ENCODE results near the gene C11orf21. TPM values are rescaled to one million over a fixed set of nuclear protein-coding genes. Genes with fewer than 3 reads are reported as not detected.

C11orf21 gene
- total and polyA plus RNA-seq, 9 of the 15 experiments (the other 6 are each of a cell fraction or from before 2014, with no cell fraction given), result 0.10 to 2.6 (median 2.0) TPM

GRCh38 chr11:2250041-2250440, 51.7 kb downstream of the C11orf21 start:
- TF ChIP-seq MTA2 (IDR thresholded peaks at IDR 0.05; ENCODE audit: low read depth) (no peak), PHB2 (IDR thresholded peaks at IDR 0.05; ENCODE audit: low read depth) (no peak), RBM25 (IDR thresholded peaks at IDR 0.05; ENCODE audit: low read depth, low read length, severe bottlenecking) (no peak), TOE1 (IDR thresholded peaks at IDR 0.05; ENCODE audit: borderline replicate concordance) (no peak), TOE1 (CRISPR knock-in tag; IDR thresholded peaks at IDR 0.05; ENCODE audit: borderline replicate concordance, low read depth) (no peak), MYBL2 (IDR thresholded peaks at IDR 0.05; ENCODE audit: low read depth) (no peak), MYBL2 (CRISPR knock-in tag; IDR thresholded peaks at IDR 0.05; ENCODE audit: borderline replicate concordance) (no peak), ZNF277 (CRISPR knock-in tag; IDR thresholded peaks at IDR 0.05; ENCODE audit: borderline replicate concordance) (no peak)
- intact Hi-C loops (cut with micrococcal nuclease) (no loop called here), in situ Hi-C loops (cut with MboI) (no loop called here)
- no peak for DNase-seq (ENCODE audit: extremely low read depth in 1 of 4, low spot score in 3 of 4)
- Histone ChIP-seq H3K27me3 (ENCODE audit: control insufficient read depth in 2 of 2, insufficient read depth in 2 of 2, low read length in 2 of 2) (peaks cover 4 to 47% of the 10 kb centered on the region in 2 experiments; a peak in 4 of 5 replicates), H3K9me3 (replicated peaks; ENCODE audit: control insufficient read depth, insufficient read depth, low read depth, low read length) (no peaks in the 10 kb centered on the region), H3K27ac (ENCODE audit: extremely low read depth, low read depth, low read length) (no peak overlapping the region), H3K79me2 (ENCODE audit: control insufficient read depth, insufficient read depth, low read length) (no peaks in the 10 kb centered on the region), H3K9ac (ENCODE audit: insufficient read depth in 1 of 2, low read depth in 2 of 2, low read length in 2 of 2) (no peak overlapping the region), H4K20me1 (replicated peaks; ENCODE audit: control insufficient read depth, insufficient read depth, low read length) (peaks cover 4% of the 10 kb centered on the region; the same call in 1 of the 2 replicates), H3K36me3 (ENCODE audit: control insufficient read depth, insufficient read depth, low read length) (no peaks in the 10 kb centered on the region), H3K9me1 (ENCODE audit: control insufficient read depth, insufficient read depth, low read length) (no peaks in the 10 kb centered on the region), H3K4me2 (ENCODE audit: insufficient read depth, low read length) (no peak overlapping the region), H3K4me1 (replicated peaks in 1 of 2; ENCODE audit: control insufficient read depth in 2 of 2, insufficient read depth in 2 of 2, low read length in 2 of 2) (peaks cover 0 to 7% of the 10 kb centered on the region in 2 experiments; a peak in 3 of 5 replicates), H3K4me3 (no peak overlapping the region), H2AFZ (ENCODE audit: low read depth, low read length) (no peak overlapping the region)
- ChIA-PET POLR2A (interaction anchor here (1.0 kb wide), 1 partner anchor 17 kb away, joined by 4 read pairs; no protein-coding TSS in a partner anchor), CTCF (ENCODE audit: low intra/inter-chr PET ratio) (no interaction called here)
- no peak for ATAC-seq
- 4% methylated on average over 9 of the region's 9 CpGs for WGBS (ENCODE audit: insufficient coverage, low coverage, missing lambda C conversion rate)
- no TSS peak for BruUV-seq (replicated peaks)
- FAIRE-seq, result no peak

All from K562 (cell line).